Thymus (tissue), 11 donors: ENCODE measurements around the gene ELOVL7. TPM values are rescaled to one million over a fixed set of nuclear protein-coding genes. Genes with fewer than 3 reads are reported as not detected.
"Not testable (repeated sequence)": the region's sequence is repeated elsewhere in the genome, so short reads cannot be mapped to it uniquely, and the experiment has no call there.

Experiments used
- DNase-seq, 9 donors: peaks; one replicate each; pipeline ENCODE4 v3.0.0-alpha.2; 2013; ENCODE audit warnings: low spot score in 9 of 9, low read depth in 6 of 9, missing footprints in 1 of 9
- H3K27ac ChIP-seq, 2 donors: one replicate each; pipeline ENCODE4 v1.5.1; 2013; ENCODE audit warnings: control low read depth in 1 of 2, low read depth in 1 of 2, low read length in 1 of 2, mild to moderate bottlenecking in 1 of 2, moderate library complexity in 1 of 2
- H3K27me3 ChIP-seq, 2 donors: one replicate each; pipeline ENCODE4 v1.5.1; 2013; ENCODE audit warnings: low read length in 1 of 2; ENCODE audit not compliant: control insufficient read depth in 2 of 2, insufficient read depth in 1 of 2
- H3K36me3 ChIP-seq, 2 donors: one replicate each; pipeline ENCODE4 v1.5.1; 2013; ENCODE audit warnings: low read length in 1 of 2, mild to moderate bottlenecking in 1 of 2, moderate library complexity in 1 of 2; ENCODE audit not compliant: control insufficient read depth in 2 of 2, insufficient read depth in 2 of 2
- H3K4me1 ChIP-seq, 2 donors: one replicate each; pipeline ENCODE4 v1.5.1; 2013; ENCODE audit warnings: low read length in 2 of 2; ENCODE audit not compliant: control insufficient read depth in 2 of 2, insufficient read depth in 2 of 2
- H3K4me3 ChIP-seq, 2 donors: one replicate each; pipeline ENCODE4 v1.5.1; 2013; ENCODE audit warnings: low read length in 2 of 2, control low read depth in 1 of 2, mild to moderate bottlenecking in 1 of 2
- H3K9me3 ChIP-seq, 2 donors: one replicate each; pipeline ENCODE4 v1.5.1; 2013; ENCODE audit warnings: low read length in 1 of 2, mild to moderate bottlenecking in 1 of 2; ENCODE audit not compliant: control insufficient read depth in 2 of 2, insufficient read depth in 1 of 2
- WGBS: extraction: QIAGEN DNeasy Blood & Tissue Kit; methylation state at CpG from one replicate; pipeline ENCODE4 v1.1.7; 2013; 5-methylcytosine and 5-hydroxymethylcytosine counted together
- polyA plus RNA-seq: library from polyadenylated mRNA; stranded (reverse); fragments of 200-250 nt; gene quantifications from one replicate; pipeline ENCODE4 v1.2.3, GENCODE V29; 2013
- total RNA-seq: library from RNA; stranded (reverse); fragments of 120-200 nt; gene quantifications from one replicate; pipeline ENCODE4 v1.2.4, GENCODE V29; 2013
- donor health status: healthy.

The ELOVL7 gene
- total and polyA plus RNA-seq, 2 donors: 0.47 to 5.4 TPM

DNA sequence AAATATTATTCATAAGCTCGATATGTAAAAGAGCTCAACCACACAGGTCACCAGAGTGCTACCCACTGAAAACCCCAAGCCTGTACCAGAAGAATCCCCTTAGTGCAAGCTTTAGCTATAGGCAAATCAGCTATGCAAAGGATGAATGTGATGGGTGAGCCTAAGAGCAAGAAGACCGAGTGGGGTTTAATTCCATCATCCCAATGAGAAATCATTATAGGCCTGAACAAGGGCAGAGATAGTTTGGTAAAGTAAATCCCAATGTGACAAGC is 21.8 kb downstream of the ELOVL7 start:
- DNase-seq: no peak
- Histone ChIP-seq H3K4me1 (no peaks in the 10 kb centered on the region), H3K36me3 (no peaks in the 10 kb centered on the region), H3K27me3 (no peaks in the 10 kb centered on the region), H3K9me3 (no peaks in the 10 kb centered on the region), H3K4me3 (no peak overlapping the region), H3K27ac (no peak overlapping the region)
- WGBS: 95% methylated on average over 2 of the region's 2 CpGs

DNA sequence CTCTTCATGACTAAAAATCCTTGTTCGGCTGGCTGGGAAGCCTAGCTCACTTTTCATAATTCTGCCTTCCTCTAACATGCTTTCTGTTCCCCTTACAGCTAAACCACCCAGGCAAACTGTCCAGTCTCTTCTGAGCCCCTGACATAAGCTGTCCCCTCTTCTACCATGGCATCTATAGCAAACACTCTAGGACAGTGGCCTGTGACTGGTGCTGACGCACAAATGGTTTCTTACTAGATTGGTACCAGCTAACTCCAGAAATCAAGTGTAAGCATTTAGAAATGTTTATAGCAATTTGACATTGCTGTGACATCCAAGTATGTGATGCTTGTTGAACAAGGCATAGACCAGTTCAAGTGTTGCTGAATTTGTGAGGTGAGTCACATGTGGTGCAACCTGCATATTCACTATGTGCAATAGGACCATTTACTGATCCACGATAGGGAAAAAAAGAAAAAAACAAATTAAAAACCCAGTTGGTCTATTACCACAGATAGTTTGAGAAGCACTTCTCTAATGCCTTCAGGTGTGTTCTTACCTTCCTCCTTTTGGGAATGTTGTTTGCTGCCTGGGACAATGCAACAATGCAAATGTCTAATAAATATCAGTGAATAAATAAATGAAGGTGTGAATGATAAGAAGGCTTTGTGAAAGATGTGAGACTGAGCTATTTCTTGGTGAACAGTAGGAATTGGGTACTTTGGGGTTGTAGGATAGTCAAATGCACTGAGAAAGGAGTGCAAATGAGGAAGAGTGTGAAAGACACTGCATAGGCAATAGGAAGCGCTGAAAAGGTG is 22.4 kb downstream of the ELOVL7 start:
- Histone ChIP-seq H3K4me1 (no peaks in the 10 kb centered on the region), H3K27me3 (no peaks in the 10 kb centered on the region), H3K4me3 (no peak overlapping the region), H3K9me3 (no peaks in the 10 kb centered on the region), H3K36me3 (no peaks in the 10 kb centered on the region), H3K27ac (no peak overlapping the region)
- DNase-seq: no peak
- WGBS: 97% methylated on average over 4 of the region's 4 CpGs

DNA sequence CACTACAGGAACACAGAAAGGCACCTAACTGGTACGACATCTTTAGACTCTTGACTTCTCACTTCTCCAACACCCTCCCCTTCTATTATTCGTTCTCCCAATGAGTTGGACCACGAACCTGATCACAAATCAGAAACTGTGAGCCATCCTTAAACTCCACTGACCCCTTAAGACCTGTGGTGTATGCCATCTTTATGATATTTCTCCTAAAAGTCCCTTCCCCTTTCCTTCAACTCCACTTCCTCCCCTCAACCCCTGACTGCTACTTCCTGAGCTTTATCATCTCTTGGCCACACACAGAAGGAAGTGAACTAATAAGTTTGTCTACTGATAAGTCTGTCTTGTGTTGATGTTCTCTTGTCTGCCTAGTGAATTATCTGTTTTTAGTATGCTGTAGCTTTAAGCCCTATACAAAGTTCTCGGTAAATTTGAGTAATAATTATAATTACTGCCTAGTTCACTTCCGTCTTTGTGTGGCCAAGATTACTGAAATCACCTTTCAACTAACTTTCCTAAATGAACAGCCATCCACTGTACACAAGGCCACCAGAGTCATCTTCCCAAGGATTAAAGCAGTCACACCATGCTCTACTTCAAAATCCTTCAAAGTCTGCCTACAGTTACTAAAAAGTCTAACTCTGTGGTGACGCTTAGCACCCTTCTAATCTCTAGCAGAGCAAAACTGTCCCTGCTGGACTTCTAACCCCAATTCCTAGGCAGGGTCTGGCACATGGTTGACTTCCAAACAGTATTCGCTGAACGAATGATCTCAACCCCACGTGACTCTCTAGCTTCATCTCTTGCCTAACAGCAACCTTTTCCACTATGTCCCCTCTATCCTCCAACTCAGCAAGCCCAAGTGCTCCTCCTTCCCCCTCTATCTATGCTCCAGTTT is 23.2 kb downstream of the ELOVL7 start:
- H3K36me3 ChIP-seq: no peaks in the 10 kb centered on the region
- DNase-seq: no peak
- H3K27ac ChIP-seq: no peak overlapping the region
- H3K4me1 ChIP-seq: no peaks in the 10 kb centered on the region
- H3K27me3 ChIP-seq: no peaks in the 10 kb centered on the region
- no peaks in the 10 kb centered on the region for H3K9me3 ChIP-seq
- 76% methylated on average over 9 of the region's 9 CpGs for WGBS
- H3K4me3 ChIP-seq: no peak overlapping the region

DNA sequence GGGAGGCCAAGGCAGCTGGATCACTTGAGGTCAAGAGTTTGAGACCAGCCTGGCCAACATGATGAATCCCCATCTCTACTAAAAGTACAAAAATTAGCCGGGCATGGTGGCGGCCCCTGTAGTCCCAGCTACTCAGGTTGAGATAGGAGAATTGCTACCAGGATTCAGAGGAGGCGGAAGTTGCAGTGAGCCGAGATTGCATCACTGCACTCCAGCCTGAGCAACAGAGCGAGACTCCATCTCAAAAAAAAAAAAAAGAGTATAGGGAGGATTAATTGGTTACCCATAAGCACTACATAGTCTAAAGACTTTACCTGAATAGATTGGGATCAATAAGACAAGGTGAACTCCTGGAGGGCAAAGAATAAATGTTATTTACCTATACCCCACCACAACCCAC is 27.9 kb downstream of the ELOVL7 start:
- H3K4me3 ChIP-seq, H3K36me3 ChIP-seq, H3K9me3 ChIP-seq, H3K27ac ChIP-seq, H3K27me3 ChIP-seq, DNase-seq, H3K4me1 ChIP-seq: not testable (repeated sequence)
- WGBS: 98% methylated on average over 5 of the region's 5 CpGs

DNA sequence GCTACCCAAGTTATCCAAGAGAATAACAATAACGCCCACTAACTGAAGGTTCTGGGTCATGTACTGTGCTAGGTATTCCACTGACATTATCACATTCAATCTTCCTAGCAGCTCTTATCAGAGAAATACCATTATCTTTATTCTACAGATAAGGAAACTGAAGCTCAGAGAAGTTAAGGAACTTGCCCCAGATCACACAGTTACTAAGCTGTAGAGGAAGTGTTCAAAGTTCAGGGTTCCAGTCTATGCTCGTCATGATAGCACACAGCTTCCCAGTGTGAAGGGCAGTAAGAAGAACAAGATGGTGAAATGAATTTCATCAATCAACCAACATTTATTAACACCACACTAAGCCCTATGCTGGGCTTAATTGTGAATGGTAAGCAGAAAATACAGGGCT is 29.6 kb downstream of the ELOVL7 start:
- no peaks in the 10 kb centered on the region for H3K9me3 ChIP-seq
- no peak overlapping the region for H3K27ac ChIP-seq
- H3K36me3 ChIP-seq: no peaks in the 10 kb centered on the region
- no peaks in the 10 kb centered on the region for H3K4me1 ChIP-seq
- H3K4me3 ChIP-seq: no peak overlapping the region
- H3K27me3 ChIP-seq: no peaks in the 10 kb centered on the region
- WGBS: 96% methylated on average over 2 of the region's 2 CpGs
- DNase-seq: no peak

DNA sequence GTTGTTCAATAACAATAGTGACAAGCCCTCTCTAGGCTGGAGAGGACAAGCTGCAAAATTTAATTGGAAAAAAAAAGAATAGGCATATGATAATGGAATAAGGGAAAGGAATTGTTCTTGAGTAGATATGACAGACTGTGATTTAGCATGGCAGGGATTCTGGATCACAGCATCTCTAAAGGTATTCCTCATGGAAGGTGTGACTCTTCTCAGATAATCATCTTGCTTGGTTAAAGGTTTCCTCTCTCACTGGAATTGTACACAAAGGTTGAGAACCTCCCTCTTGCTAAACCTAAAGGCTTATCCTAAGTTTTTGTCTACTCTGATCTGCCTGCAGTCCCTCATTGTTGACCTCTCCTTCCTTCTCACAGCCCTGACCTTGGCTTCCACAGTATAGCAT is 31.6 kb downstream of the ELOVL7 start:
- no peaks in the 10 kb centered on the region for H3K36me3 ChIP-seq
- no peaks in the 10 kb centered on the region for H3K27me3 ChIP-seq
- no peak for DNase-seq
- no peaks in the 10 kb centered on the region for H3K4me1 ChIP-seq
- H3K4me3 ChIP-seq: no peak overlapping the region
- no peak overlapping the region for H3K27ac ChIP-seq
- no peaks in the 10 kb centered on the region for H3K9me3 ChIP-seq

DNA sequence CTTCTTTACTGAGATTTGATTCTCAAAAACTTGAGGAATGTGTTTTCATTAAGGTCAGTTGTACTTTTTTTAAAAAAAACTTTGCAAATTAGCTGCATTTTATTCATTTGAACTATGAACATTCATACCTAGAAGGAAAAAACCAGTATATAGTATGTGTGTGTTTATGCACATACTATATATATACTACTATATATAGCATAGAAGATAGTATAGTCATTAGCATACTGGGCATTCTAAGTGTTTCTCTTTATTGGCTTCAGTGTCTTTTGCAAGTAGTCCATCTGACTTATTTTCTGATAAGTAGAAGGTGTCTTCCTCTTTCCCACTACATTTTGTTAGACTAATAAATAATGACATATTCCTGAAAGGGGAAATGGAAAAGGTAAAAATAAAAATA is 33.0 kb downstream of the ELOVL7 start:
- DNase-seq: no peak
- Histone ChIP-seq H3K4me3 (no peak overlapping the region), H3K4me1 (no peaks in the 10 kb centered on the region), H3K36me3 (no peaks in the 10 kb centered on the region), H3K27me3 (no peaks in the 10 kb centered on the region), H3K27ac (no peak overlapping the region), H3K9me3 (no peaks in the 10 kb centered on the region)

DNA sequence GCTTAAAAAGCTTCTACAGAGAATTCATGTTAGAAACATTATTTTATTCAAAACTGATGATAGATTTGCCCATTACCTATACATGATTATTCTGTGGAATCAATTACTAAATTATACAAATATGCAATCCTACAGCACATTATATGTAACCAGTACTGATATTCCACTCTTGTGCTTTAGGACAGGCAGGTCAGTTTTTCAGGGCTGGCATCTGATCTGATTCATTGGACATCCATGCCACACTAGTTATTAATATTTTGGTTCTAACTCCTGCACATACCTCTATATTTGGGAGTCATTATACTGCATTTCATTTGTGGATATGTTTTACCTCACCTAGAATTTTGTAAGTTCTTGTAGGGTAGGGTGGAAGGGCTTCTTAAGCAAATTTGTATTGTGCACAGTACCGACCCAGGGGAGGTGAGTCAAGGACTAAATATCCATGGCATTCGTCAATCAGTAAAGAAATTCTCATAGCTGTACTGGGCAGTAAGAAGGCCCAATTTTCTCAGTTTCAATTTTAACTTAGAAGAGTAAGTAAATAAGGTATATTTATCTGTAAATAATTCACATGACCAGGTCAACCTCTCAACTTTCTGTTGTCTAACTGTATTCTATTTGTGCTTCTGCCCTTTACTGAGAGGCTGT is 33.5 kb downstream of the ELOVL7 start:
- WGBS: 97% methylated on average over 2 of the region's 2 CpGs
- Histone ChIP-seq H3K4me1 (no peaks in the 10 kb centered on the region), H3K27ac (no peak overlapping the region), H3K4me3 (no peak overlapping the region), H3K36me3 (no peaks in the 10 kb centered on the region), H3K27me3 (no peaks in the 10 kb centered on the region), H3K9me3 (no peaks in the 10 kb centered on the region)
- no peak for DNase-seq

DNA sequence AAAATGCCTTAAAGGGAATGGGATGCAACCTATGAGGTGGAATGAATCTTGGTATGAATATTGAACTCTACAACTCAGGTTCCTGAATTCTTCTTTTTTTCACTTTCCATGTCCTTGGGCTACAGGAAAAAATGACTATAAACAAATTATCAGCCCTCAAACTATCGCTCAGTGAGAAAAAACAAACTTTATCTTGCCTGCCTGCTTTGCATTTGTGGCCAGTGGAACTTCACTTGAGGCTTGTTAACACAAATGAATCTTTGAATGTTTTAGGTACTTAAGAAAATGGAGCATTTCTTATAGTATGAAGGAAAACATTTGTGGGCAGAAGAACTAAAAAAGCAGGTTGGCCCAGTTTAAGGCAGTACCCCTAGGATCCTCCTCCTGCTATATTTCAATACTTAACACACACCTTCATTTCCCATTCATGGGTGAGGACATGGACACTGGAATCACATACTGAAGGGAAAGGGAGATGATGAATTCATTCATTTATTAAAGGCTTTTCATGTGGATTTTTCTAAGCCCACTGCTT is 34.1 kb downstream of the ELOVL7 start:
- H3K27me3 ChIP-seq: no peaks in the 10 kb centered on the region
- WGBS: 97% methylated on average over 1 of the region's 1 CpG
- no peaks in the 10 kb centered on the region for H3K36me3 ChIP-seq
- H3K4me1 ChIP-seq: no peaks in the 10 kb centered on the region
- no peak for DNase-seq
- H3K9me3 ChIP-seq: no peaks in the 10 kb centered on the region
- no peak overlapping the region for H3K27ac ChIP-seq
- no peak overlapping the region for H3K4me3 ChIP-seq
